Limb (tissue), 2 donors: Measurements from ENCODE around the gene VPS51.
"Not testable (repeated sequence)": the region's sequence is repeated elsewhere in the genome, so short reads cannot be mapped to it uniquely, and the experiment has no call there.

Source experiments
- DNase-seq, 2 donors: peaks; one replicate each; pipeline ENCODE4 v3.0.0-alpha.2; 2016; ENCODE audit errors: extremely low spot score in 2 of 2

VPS51 gene

GRCh38 chr11:65133724-65134123 is 37.7 kb downstream of the VPS51 start:
- peak in 1 of 2 donors; percentile 63 for DNase-seq

GRCh38 chr11:65134240-65134951 is 38.4 kb downstream of the VPS51 start, which contains the start of gene SYVN1:
TSS of gene SYVN1 (minus strand) at chr11:65134519. CDS start at chr11:65133601, 918 bp downstream.
- DNase-seq = peak; percentile 95 to 96

GRCh38 chr11:65134952-65135632 is 39.1 kb downstream of the VPS51 start:
- DNase-seq = peak in 1 of 2 donors; percentile 89

GRCh38 chr11:65135633-65136145 is 39.7 kb downstream of the VPS51 start:
- no peak for DNase-seq

- DNase-seq = no peak
These were observed 40.6 kb downstream of the VPS51 start for GRCh38 chr11:65136515-65137096.

- no peak for DNase-seq
These were observed 46.0 kb downstream of the VPS51 start for GRCh38 chr11:65141896-65142494.

- DNase-seq = no peak
These were observed 51.5 kb downstream of the VPS51 start for GRCh38 chr11:65147352-65148075.

GRCh38 chr11:65148657-65149056 is 52.6 kb downstream of the VPS51 start:
- no peak for DNase-seq

GRCh38 chr11:65150131-65150508 is 54.1 kb downstream of the VPS51 start:
- not testable (repeated sequence) for DNase-seq

- peak; percentile 57 to 66 for DNase-seq
These were observed 54.7 kb downstream of the VPS51 start for GRCh38 chr11:65150509-65151299.

- no peak for DNase-seq
These were observed 55.4 kb downstream of the VPS51 start for GRCh38 chr11:65151331-65151899.

GRCh38 chr11:65152122-65152521 is 56.1 kb downstream of the VPS51 start:
- DNase-seq = no peak

- DNase-seq = no peak
These were observed 60.2 kb downstream of the VPS51 start for GRCh38 chr11:65156256-65156655.

- no peak for DNase-seq
These were observed 60.9 kb downstream of the VPS51 start for GRCh38 chr11:65156926-65157325.

GRCh38 chr11:65157336-65157735 is 61.3 kb downstream of the VPS51 start:
- DNase-seq = no peak

- DNase-seq = no peak
These were observed 63.0 kb downstream of the VPS51 start for GRCh38 chr11:65159012-65159411.

- DNase-seq = no peak
These were observed 64.6 kb downstream of the VPS51 start for GRCh38 chr11:65160643-65161042.
